Keratinocyte (primary cell): ENCODE results near the gene PHACTR1. TPM values are rescaled to one million over a fixed set of nuclear protein-coding genes. Genes with fewer than 3 reads are reported as not detected.

ENCODE experiments used
- DNase-seq: peaks from one replicate; pipeline ENCODE4 v3.0.0-alpha.2; 2011; ENCODE audit warnings: low read depth, missing footprints, low spot score
- FAIRE-seq: peaks from 2 replicates; lab custom pipeline; 2011; peaks lifted over from hg19 to GRCh38; lab: Jason Lieb, UNC
- H2AFZ ChIP-seq: 2 replicates; pipeline ENCODE4 v1.6.0; 2012; ENCODE audit warnings: low read length, control low read depth, inconsistent platforms; ENCODE audit not compliant: control insufficient read depth
- H3K27ac ChIP-seq: 2 replicates; pipeline ENCODE4 v1.5.1; 2011; ENCODE audit warnings: low read length; ENCODE audit not compliant: control insufficient read depth, insufficient read depth
- H3K27me3 ChIP-seq: 3 replicates; pipeline ENCODE4 v1.6.0; 2011; ENCODE audit warnings: low read length; ENCODE audit not compliant: control insufficient read depth, insufficient read depth; ENCODE audit errors: extremely low read depth
- H3K36me3 ChIP-seq, 2 experiments: 2 replicates in 1 of 2; 3 replicates in 1 of 2; pipeline ENCODE4 v1.5.1; 2011; ENCODE audit warnings: low read length in 2 of 2, mild to moderate bottlenecking in 1 of 2; ENCODE audit not compliant: control insufficient read depth in 2 of 2, insufficient read depth in 2 of 2; ENCODE audit errors: extremely low read depth in 1 of 2
- H3K4me1 ChIP-seq: 3 replicates; pipeline ENCODE4 v1.5.1; 2011; ENCODE audit warnings: low read length; ENCODE audit not compliant: control insufficient read depth, insufficient read depth; ENCODE audit errors: extremely low read depth
- H3K4me2 ChIP-seq: 3 replicates; pipeline ENCODE4 v1.6.0; 2011; ENCODE audit warnings: low read depth, low read length; ENCODE audit not compliant: control insufficient read depth, insufficient read depth; ENCODE audit errors: extremely low read depth
- H3K4me3 ChIP-seq, 3 experiments: fragments of 200-600 bp in 1 of 3; sonication (generic) in 1 of 3; 2 replicates in 2 of 3; 3 replicates in 1 of 3; pipeline ENCODE4 v1.5.1; 2011 to 2016; ENCODE audit warnings: low read length in 3 of 3, mild to moderate bottlenecking in 3 of 3, control low read depth in 2 of 3, inconsistent platforms in 1 of 3, low read depth in 1 of 3, mixed read lengths in 1 of 3, mixed run types in 1 of 3, moderate library complexity in 1 of 3; ENCODE audit not compliant: control insufficient read depth in 2 of 3, insufficient read depth in 2 of 3; ENCODE audit errors: extremely low read depth in 1 of 3
- H3K79me2 ChIP-seq: 2 replicates; pipeline ENCODE4 v1.6.0; 2012; ENCODE audit warnings: low read length; ENCODE audit not compliant: control insufficient read depth, insufficient read depth
- H3K9ac ChIP-seq: 3 replicates; pipeline ENCODE4 v1.6.0; 2011; ENCODE audit warnings: low read length; ENCODE audit not compliant: control insufficient read depth, insufficient read depth; ENCODE audit errors: extremely low read depth
- H3K9me1 ChIP-seq: 3 replicates; pipeline ENCODE4 v1.6.0; 2011; ENCODE audit warnings: low read length; ENCODE audit not compliant: control insufficient read depth, insufficient read depth; ENCODE audit errors: extremely low read depth
- H3K9me3 ChIP-seq: 2 replicates; pipeline ENCODE4 v1.5.1; 2012; ENCODE audit warnings: low read depth, low read length; ENCODE audit not compliant: control insufficient read depth
- H4K20me1 ChIP-seq: 3 replicates; pipeline ENCODE4 v1.6.0; 2011; ENCODE audit warnings: low read length; ENCODE audit not compliant: control insufficient read depth, insufficient read depth; ENCODE audit errors: extremely low read depth
- EZH2 ChIP-seq: IDR thresholded peaks from one replicate; pipeline ENCODE4 v1.6.1; 2012; ENCODE audit warnings: inconsistent platforms, mild to moderate bottlenecking, low read length, moderate library complexity
- dilution Hi-C: fragments of 300-500 bp; cut with MboI; formaldehyde crosslinking; loops from one replicate; pipeline ENCODE4 v1.7.0; 2020; ENCODE audit warnings: low sequenced_read_pairs; ENCODE audit not compliant: extremely low pct_ligation_motif_present
- polyA plus RNA-seq, 5 experiments: library from polyadenylated mRNA; depleted of rRNA in 3 of 5; stranded (reverse) in 3 of 5; stranded (forward) in 1 of 5; unstranded in 1 of 5; fragments of >200 nt; gene quantifications; 1 replicate in 1 of 5; 2 replicates in 3 of 5; 3 replicates in 1 of 5; pipeline versions ENCODE4 v1.2.1 to v1.2.3, GENCODE V29; 2011 to 2012; ENCODE audit warnings: missing spikeins in 2 of 5, low read depth in 1 of 5, low replicate concordance in 1 of 5
- TF ChIP-seq, protein P1 (sequence below), 3 experiments: IDR thresholded peaks in 1 of 3; conservative IDR thresholded peaks in 1 of 3; optimal IDR thresholded peaks in 1 of 3; 2 replicates in 2 of 3; 3 replicates in 1 of 3; pipeline versions ENCODE3 to v1.5.1; 2011; ENCODE audit warnings: low read length in 3 of 3, mild to moderate bottlenecking in 3 of 3, moderate library complexity in 2 of 3, control low read depth in 1 of 3, inconsistent platforms in 1 of 3; ENCODE audit not compliant: insufficient read depth in 2 of 3; ENCODE audit errors: extremely low read depth in 1 of 3

Gene PHACTR1
- polyA plus RNA-seq, 1 donor (not counting 4 experiments of a cell fraction or from before 2014, with no cell fraction given): 0.22 TPM

DNA sequence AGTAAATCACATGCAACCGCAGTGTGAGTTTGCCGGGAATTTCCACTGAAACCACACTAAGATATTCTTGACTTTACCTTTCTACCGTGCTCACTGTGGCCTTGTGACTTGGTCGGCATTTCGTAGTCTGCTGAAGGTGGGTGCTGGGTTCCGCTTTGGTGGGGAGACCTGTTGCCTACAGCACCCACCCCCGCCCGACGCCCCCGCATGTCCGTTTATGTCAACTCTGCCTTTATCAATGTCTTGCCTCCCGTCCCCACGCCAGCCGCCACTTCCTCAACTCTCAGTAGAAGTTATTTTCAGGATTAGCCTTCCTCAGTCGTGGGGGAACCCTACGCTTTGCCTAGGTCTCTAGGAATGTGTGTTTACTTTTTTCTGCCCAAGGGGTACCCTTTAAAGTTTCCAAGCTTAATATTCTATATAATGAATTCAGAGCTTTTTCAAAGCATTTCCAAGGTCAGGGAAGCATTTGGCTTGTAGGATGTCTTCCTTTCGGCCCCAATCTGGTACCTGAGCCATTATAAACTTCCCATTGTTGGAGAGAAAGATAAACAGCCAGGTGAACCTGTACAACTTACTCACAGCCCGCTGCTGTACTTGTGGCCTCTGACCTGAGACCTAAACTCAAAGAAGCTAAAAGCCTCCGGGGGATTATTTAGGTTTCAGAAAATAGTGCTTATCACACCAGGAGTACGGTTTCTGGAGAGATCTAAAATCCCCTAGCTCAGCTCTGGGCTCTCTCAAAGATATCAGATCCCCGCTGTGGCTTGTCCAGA is 557.6 kb downstream of the PHACTR1 start:
- no peak overlapping the region for H3K4me3 ChIP-seq
- H3K27me3 ChIP-seq: no peaks in the 10 kb centered on the region
- H4K20me1 ChIP-seq: no peaks in the 10 kb centered on the region
- no peak overlapping the region for H3K4me2 ChIP-seq
- H3K79me2 ChIP-seq: no peaks in the 10 kb centered on the region
- no peaks in the 10 kb centered on the region for H3K9me1 ChIP-seq
- H3K36me3 ChIP-seq: no peaks in the 10 kb centered on the region
- no peak overlapping the region for H2AFZ ChIP-seq
- dilution Hi-C loops: no loop called here
- no peak for FAIRE-seq
- no peak overlapping the region for H3K27ac ChIP-seq
- H3K4me1 ChIP-seq: no peaks in the 10 kb centered on the region
- no peak overlapping the region for H3K9ac ChIP-seq
- no peaks in the 10 kb centered on the region for H3K9me3 ChIP-seq
- no peak for TF ChIP-seq EZH2
- DNase-seq: no peak

DNA sequence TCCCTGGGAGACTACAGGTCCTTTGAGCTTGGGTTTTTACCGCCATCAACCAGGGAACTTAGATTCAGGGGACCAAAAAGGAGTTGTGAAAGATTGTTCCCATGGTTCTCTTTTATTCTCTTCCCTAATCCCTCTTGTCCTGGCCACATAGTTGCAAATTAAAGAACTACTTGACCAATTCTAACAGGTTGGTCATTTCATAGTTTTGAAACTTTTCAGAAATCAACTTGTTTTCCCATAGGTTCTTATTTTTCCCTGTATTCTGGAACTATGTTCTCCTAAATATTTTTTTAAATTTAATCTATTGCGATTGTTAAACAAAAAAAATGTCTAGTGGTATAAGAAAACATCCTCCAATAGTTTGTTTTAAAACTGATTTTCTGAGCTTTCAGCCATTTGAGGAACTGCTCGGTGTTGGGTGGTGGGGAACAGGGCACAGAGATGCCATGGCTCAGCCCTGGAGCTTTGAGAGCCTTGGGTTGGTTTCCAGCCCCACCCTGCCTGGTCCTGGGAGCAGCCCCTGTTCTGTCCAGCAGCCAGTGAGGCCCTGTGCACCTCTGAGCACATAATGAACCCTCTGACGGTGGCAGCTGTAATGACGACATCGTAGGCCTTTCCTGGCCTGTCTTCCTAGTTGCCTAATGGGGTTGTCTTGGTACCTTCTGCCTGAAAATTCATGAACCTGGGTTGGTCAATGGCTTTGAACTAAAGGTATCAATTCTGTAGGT is 558.3 kb downstream of the PHACTR1 start:
- Histone ChIP-seq H3K27me3 (no peaks in the 10 kb centered on the region), H3K79me2 (no peaks in the 10 kb centered on the region), H2AFZ (no peak overlapping the region), H3K9me1 (no peaks in the 10 kb centered on the region), H3K27ac (no peak overlapping the region), H3K9ac (no peak overlapping the region), H3K36me3 (no peaks in the 10 kb centered on the region), H3K4me3 (no peak overlapping the region), H3K4me2 (no peak overlapping the region), H3K9me3 (no peaks in the 10 kb centered on the region), H4K20me1 (no peaks in the 10 kb centered on the region), H3K4me1 (no peaks in the 10 kb centered on the region)
- TF ChIP-seq, protein P1, sequence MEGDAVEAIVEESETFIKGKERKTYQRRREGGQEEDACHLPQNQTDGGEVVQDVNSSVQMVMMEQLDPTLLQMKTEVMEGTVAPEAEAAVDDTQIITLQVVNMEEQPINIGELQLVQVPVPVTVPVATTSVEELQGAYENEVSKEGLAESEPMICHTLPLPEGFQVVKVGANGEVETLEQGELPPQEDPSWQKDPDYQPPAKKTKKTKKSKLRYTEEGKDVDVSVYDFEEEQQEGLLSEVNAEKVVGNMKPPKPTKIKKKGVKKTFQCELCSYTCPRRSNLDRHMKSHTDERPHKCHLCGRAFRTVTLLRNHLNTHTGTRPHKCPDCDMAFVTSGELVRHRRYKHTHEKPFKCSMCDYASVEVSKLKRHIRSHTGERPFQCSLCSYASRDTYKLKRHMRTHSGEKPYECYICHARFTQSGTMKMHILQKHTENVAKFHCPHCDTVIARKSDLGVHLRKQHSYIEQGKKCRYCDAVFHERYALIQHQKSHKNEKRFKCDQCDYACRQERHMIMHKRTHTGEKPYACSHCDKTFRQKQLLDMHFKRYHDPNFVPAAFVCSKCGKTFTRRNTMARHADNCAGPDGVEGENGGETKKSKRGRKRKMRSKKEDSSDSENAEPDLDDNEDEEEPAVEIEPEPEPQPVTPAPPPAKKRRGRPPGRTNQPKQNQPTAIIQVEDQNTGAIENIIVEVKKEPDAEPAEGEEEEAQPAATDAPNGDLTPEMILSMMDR (optimal IDR thresholded peaks at IDR 0.05 in 1 of 3, IDR thresholded peaks at IDR 0.05 in 1 of 3, conservative IDR thresholded peaks at IDR 0.05 in 1 of 3; ENCODE audit: extremely low read depth in 1 of 3, insufficient read depth in 2 of 3, low read length in 3 of 3): no peak
- TF ChIP-seq EZH2: no peak
- no peak for FAIRE-seq
- no peak for DNase-seq
- dilution Hi-C loops: no loop called here
